Activated CD4-positive, CD25-positive, alpha-beta regulatory T cell treated with anti-CD3 and anti-CD28 coated beads, Interleukin-2, amount 50 U/mL, for 24 hours (primary cell): Measurements from ENCODE around the gene SYNGR2.
A peak's percentile ranks its signal among the peaks of the same experiment; 100 is the strongest.
"Not testable (repeated sequence)": the region's sequence is repeated elsewhere in the genome, so short reads cannot be mapped to it uniquely, and the experiment has no call there.

ENCODE experiments used
- ATAC-seq, 2 donors: fragments of 150-1000 bp; cut with Tn5 transposase; one replicate each; pipeline ENCODE4 v1.10.0; 2021; ENCODE audit warnings: mild to moderate bottlenecking in 1 of 2, moderate library complexity in 1 of 2

Gene SYNGR2

GRCh38 chr17:78130090-78130436 is 38.3 kb upstream of the SYNGR2 start:
- ATAC-seq: no peak

- ATAC-seq: peak; percentile 24 to 32
Observed at GRCh38 chr17:78130437-78131101, 37.8 kb upstream of the SYNGR2 start, which contains the start of gene TMC8. TMC8 (plus strand) TSS chr17:78130771; CDS start chr17:78131589, 818 bp downstream.

- ATAC-seq: peak; percentile 6 to 20
Observed at GRCh38 chr17:78131172-78132083, 37.0 kb upstream of the SYNGR2 start.

GRCh38 chr17:78132084-78132676 is 36.2 kb upstream of the SYNGR2 start:
- ATAC-seq: peak; percentile 4 to 9

- no peak for ATAC-seq
Observed at GRCh38 chr17:78132767-78133178, 35.6 kb upstream of the SYNGR2 start.

- ATAC-seq: no peak
Observed at GRCh38 chr17:78133179-78133951, 35.0 kb upstream of the SYNGR2 start.

GRCh38 chr17:78133971-78134898 is 34.1 kb upstream of the SYNGR2 start:
- ATAC-seq: peak; percentile 30 to 46

GRCh38 chr17:78134899-78135385 is 33.4 kb upstream of the SYNGR2 start:
- no peak for ATAC-seq

- no peak for ATAC-seq
Observed at GRCh38 chr17:78135858-78136500, 32.4 kb upstream of the SYNGR2 start.

- ATAC-seq: peak in 1 of 2 donors; percentile 6
Observed at GRCh38 chr17:78137392-78138203, 30.8 kb upstream of the SYNGR2 start.

- no peak for ATAC-seq
Observed at GRCh38 chr17:78138204-78139060, 29.9 kb upstream of the SYNGR2 start.

- ATAC-seq: not testable (repeated sequence)
Observed at GRCh38 chr17:78139861-78140168, 28.6 kb upstream of the SYNGR2 start.

- peak; percentile 85 to 88 for ATAC-seq
Observed at GRCh38 chr17:78140169-78141051, 28.0 kb upstream of the SYNGR2 start.

GRCh38 chr17:78141437-78142118 is 26.8 kb upstream of the SYNGR2 start:
- ATAC-seq: no peak

GRCh38 chr17:78142119-78142861 is 26.1 kb upstream of the SYNGR2 start:
- no peak for ATAC-seq
